Measurements from ENCODE around the gene CKAP4.

Gene CKAP4

GRCh38 chr12:106274012-106274411, 26.2 kb upstream of the CKAP4 start:
- DNase-seq: no peak

DNA sequence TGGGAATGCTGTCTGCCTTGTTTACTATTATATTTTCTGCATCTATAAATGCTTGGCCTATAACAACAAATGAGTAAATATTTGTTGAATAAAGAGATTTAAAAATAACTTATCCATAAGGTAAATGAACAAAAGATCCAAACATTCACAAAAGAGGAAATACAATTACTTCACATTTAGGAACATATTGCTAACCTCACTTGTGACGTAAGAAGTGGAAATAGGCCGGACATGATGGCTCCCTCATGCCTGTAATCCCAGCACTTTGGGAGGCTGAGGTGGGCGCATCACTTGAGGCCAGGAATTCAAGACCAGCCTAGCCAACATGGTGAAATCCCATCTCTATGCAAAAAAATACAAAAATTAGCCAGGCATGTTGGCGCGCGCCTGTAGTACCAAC, 25.7 kb upstream of the CKAP4 start:
- no peak for DNase-seq

GRCh38 chr12:106271575-106272505, 24.0 kb upstream of the CKAP4 start:
- DNase-seq: no peak

DNA sequence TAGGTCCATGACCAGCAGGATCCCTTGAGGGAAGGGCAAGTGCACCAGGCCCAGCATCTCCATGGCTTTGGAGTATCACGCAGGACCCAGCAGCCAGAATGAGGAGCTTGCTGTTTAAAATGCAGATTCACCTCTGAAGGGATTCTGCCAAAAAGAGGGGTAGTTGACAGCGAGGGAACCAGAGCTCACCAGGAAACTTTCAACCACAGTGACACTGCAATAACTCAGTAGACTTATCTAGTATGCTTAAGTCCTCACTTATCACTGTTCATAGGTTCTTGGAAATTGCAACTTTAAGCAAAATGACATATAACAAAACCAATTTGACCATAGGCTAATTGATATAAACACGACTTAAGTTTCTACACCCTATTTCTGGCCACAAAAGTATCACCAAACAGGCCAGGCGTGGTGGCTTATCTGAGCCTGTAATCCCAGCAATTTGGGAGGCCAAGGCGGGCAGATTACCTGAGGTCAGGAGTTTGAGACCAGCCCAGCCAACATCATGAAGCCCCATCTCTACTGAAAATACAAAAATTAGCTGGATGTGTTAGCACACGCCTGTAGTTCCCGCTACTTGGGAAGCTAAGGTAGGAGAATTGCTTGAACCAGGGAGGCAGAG, 21.4 kb upstream of the CKAP4 start:
- no peak for DNase-seq

DNA sequence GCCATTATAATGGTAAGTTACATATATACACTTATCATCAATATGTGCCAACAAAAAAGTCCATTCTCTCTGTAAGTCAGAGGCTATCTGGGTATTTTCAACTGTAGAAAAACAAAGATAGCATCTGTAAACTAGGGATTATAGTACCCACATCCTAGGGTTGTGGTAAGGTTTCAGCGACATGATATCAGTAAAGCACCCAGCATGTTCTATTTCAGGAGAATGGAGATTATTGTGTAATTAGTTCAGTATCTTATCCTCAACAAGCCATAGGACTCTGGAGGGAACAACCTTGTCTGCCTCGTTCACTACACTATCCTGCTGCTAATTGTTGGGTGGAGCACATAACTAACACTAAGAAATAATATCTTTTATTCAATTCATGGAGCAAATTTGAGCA, 19.7 kb upstream of the CKAP4 start:
- DNase-seq: no peak

- no peak for DNase-seq
Observed at GRCh38 chr12:106265116-106265515, 17.3 kb upstream of the CKAP4 start.

GRCh38 chr12:106258935-106259334, 11.1 kb upstream of the CKAP4 start:
- no peak for DNase-seq

GRCh38 chr12:106258226-106258625, 10.4 kb upstream of the CKAP4 start:
- no peak for DNase-seq

GRCh38 chr12:106256524-106256923, 8.7 kb upstream of the CKAP4 start:
- DNase-seq: no peak

- no peak for DNase-seq
Observed at GRCh38 chr12:106255952-106256351, 8.1 kb upstream of the CKAP4 start.

DNA sequence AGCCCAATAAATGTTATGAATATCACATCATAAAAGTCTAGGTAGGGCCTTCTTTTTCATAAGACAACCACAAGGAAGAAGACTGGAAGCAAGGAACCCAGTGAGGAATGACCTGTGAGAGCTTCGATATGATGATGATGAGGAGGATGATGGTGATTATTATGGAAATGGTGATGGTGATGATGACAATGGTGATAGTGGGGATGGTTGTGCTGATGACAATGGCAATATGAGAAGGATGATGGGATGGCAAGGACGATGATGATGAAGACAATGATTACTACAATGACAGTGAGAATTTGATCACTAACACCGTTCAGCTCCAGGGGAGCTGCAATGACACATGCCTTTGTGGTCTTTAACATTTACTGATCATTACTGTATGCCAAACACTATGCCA, 7.7 kb upstream of the CKAP4 start:
- DNase-seq: no peak

DNA sequence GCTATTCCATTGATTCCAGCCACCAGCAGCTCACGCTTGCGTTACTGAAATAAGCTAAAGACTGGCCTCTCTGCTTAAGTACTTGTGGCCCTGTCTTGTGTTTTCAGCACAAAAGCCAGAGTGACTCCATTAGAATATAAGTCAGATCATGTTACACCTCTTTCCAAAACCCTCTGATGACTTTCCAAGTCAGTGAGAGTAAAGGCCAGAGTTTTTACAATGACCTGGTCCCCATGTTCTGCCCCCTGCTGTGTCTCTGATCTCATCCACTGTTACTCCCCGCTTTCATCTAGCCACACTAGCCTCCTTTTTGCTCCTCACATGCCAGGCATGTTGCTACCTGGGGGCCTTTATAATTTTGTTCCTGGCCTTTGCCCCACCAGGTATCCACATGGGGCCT, 6.9 kb upstream of the CKAP4 start:
- DNase-seq: no peak

DNA sequence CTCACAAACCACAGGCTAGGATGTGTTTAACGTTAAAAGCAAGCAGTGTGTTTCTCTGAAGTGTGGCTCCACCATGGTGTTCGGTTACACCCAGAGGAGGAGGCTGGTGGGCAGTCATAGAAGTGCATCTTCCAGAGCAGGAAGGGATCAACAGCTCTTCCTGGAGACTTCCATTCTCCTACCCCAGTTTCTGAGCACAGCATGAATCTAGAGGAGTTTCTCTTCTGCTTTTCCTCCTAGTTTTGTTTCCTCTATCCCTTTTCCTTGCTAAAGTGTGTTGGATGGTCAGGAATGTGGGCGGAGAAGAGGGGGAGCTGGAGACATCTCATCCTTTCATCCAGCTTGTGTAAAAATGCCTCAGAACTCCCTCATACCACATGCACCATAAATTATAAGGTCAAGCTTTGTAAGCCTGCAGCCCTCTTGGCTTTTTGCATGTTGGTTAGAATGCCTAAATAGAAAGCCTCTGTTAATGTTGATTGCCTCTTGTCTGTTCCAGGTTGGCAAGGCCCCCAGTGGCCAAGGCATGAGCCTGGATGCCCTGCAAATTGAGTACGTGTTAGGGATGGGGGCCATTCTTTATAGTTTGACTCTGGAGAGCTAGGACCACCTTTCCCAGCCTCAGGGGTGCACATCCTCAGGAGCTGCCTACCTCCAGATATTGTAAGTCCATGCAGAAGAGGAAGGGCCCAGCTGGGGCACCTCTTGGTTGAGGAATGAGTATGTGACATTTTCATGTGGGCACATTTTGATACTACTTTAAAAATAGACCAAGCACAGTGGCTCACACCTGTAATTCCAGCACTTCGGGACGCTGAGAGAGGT, 4.0 kb upstream of the CKAP4 start:
- no peak for DNase-seq

GRCh38 chr12:106249411-106250135, 1.8 kb upstream of the CKAP4 start:
- no peak for DNase-seq

DNA sequence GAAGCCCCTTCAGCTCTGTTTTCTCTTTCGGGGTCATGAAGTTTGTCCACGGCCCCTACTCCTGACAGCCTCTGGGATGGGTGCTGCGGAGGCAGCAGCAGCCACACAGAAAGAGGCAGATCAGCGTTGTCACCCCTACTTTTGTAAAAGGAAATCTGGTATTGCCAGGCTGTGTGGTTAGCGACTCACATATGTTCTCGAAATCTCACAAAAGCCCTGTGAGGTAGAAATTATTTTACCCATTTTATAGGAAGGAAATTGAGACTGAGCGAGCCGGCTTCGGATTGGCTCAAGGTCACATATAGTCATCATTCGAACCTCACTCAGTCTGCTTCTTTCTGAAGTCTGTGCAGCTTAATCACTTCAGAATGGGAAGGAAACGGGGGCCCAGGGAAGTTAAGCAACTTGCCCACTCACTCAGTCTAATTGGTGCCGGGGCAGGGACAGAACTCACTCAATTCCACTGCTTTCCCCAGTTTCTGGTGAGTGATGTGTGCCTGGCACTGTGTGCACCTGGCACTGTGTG, 1.1 kb upstream of the CKAP4 start:
- no peak for DNase-seq

DNA sequence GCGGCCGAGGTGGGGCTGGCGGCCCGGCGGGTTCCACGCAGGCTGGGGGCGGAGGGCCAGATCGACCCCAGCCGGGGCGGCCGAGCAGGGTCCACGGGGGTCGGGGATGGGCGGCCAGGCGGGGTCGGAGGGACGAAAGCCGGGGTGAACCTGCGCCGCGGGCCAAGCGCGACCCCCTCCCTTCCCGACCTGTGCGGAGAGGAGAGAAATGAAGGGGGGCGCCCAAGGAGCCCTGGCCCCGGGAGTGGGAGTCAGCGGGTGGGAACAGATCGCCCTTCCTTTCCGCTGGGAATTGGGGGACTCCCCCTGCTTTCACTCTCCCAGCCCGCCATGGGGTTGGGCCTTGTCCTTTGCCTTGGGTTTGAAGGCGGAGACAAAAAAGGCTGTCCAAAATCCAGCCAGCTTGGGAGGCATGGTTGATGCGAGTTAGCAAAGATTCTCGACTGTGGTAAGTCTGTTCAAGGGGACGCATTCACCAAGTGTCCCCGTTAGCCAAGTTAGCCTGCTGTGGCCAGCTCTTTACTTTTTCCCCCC, 559 bp upstream of the CKAP4 start:
- DNase-seq: peak in 1 of 2 experiments; percentile 14

GRCh38 chr12:106246891-106247673, 738 bp downstream of the CKAP4 start:
- DNase-seq: peak in 1 of 2 experiments; percentile 41

GRCh38 chr12:106245767-106246166, 2.1 kb downstream of the CKAP4 start:
- no peak for DNase-seq

DNA sequence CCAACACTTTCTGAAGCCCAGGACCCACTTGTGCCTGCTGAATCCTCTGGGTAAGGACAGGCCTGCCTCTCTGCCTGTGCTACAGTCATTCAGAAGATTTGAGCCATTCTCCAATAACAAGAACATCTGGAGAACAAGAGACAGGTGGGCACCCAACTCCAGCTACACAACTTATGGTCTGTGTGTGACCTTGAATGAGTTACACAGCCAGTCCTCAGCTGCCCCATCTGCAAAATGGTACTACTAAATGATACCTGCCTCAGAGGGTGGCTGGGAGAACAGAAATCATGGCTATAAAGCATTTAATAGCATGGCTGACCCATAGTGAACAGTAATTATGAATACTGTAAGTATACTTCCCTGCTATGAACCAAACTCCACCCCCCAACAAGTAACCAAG, 4.2 kb downstream of the CKAP4 start:
- DNase-seq: no peak

DNA sequence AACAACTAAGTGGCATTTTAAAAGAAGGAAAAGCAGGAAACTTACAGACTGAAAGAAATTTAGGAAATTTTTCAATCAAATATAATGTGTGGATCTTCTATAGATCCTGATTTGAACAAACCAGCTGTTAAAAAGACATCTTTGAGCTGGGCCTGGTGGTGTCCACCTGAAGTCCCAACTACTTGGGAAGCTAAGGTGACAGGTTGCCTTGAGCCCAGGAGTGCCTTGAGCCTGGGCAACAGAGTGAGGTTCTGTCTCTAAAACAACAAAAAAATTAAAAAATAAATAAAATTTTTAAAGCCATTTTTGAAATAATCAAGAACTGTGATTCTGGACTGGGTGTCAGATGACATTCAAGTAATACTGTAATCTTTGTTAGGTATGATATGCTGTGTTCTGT, 7.0 kb downstream of the CKAP4 start:
- no peak for DNase-seq

DNA sequence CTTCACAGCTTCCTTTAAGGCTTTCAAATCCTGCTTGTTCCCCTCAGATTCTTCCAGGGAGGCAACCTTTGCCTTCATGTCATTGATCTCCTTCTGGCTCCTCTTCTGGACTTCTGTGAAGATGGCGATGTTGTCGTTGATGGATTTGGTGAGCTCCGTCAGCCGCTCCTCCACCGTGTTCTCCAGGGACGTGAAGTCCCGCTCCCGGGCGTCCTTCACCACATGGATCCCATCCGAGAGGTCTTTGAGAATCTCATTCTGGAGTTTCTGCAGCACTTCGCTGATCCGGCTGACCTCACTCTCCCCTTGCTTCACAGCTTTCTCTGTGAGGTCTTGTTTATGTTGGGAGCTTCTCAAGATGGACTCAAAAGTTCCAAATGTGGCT, 7.9 kb downstream of the CKAP4 start:
- no peak for DNase-seq

Measured in SHP77 (cell line).